ENCODE measurements around the gene PKIG. TPM values are rescaled to one million over a fixed set of nuclear protein-coding genes. Genes with fewer than 3 reads are reported as not detected.

Gene PKIG
- total and polyA plus RNA-seq, 9 of the 15 experiments (the other 6 are each of a cell fraction or from before 2014, with no cell fraction given) = 0.13 to 7.0 (median 4.7) TPM

GRCh38 chr20:44656448-44656847, 74.1 kb downstream of the PKIG start:
- no peak for DNase-seq (ENCODE audit: extremely low read depth in 1 of 4, low spot score in 3 of 4)
- POLR2A ChIA-PET = no interaction called here
- Histone ChIP-seq H3K36me3 (ENCODE audit: control insufficient read depth, insufficient read depth, low read length) (no peaks in the 10 kb centered on the region), H3K79me2 (ENCODE audit: control insufficient read depth, insufficient read depth, low read length) (no peaks in the 10 kb centered on the region), H3K4me2 (ENCODE audit: insufficient read depth, low read length) (no peak overlapping the region), H2AFZ (ENCODE audit: low read depth, low read length) (no peak overlapping the region), H3K9ac (ENCODE audit: insufficient read depth in 1 of 2, low read depth in 2 of 2, low read length in 2 of 2) (no peak overlapping the region), H3K9me1 (ENCODE audit: control insufficient read depth, insufficient read depth, low read length) (no peaks in the 10 kb centered on the region), H3K27me3 (ENCODE audit: control insufficient read depth in 2 of 2, insufficient read depth in 2 of 2, low read length in 2 of 2) (peaks cover 4 to 9% of the 10 kb centered on the region in 2 experiments; a peak in 4 of 5 replicates), H3K4me3 (no peak overlapping the region), H4K20me1 (replicated peaks; ENCODE audit: control insufficient read depth, insufficient read depth, low read length) (no peaks in the 10 kb centered on the region), H3K4me1 (replicated peaks in 1 of 2; ENCODE audit: control insufficient read depth in 2 of 2, insufficient read depth in 2 of 2, low read length in 2 of 2) (peaks cover 4 to 8% of the 10 kb centered on the region in 2 experiments; a peak in 3 of 5 replicates), H3K27ac (ENCODE audit: extremely low read depth, low read depth, low read length) (no peak overlapping the region), H3K9me3 (replicated peaks; ENCODE audit: control insufficient read depth, insufficient read depth, low read depth, low read length) (peaks cover 4% of the 10 kb centered on the region; the same call in 1 of the 2 replicates)
- no peak for ATAC-seq
- BruUV-seq (replicated peaks) = no TSS peak
- WGBS (ENCODE audit: insufficient coverage, low coverage, missing lambda C conversion rate) = 0% methylated on average over 3 of the region's 3 CpGs
- in situ Hi-C loops (cut with MboI) (no loop called here), intact Hi-C loops (cut with micrococcal nuclease) (no loop called here)
- CTCF ChIA-PET (ENCODE audit: low intra/inter-chr PET ratio) = no interaction called here
- no peak for FAIRE-seq
- TF ChIP-seq NCOA4 (IDR thresholded peaks at IDR 0.05; ENCODE audit: partially characterized antibody) = no peak
- no peak for TF ChIP-seq ZNF3 (CRISPR knock-in tag; IDR thresholded peaks at IDR 0.05)
- TF ChIP-seq CBFA2T2 (conservative IDR thresholded peaks at IDR 0.05) = no peak
- TF ChIP-seq MTA1 (IDR thresholded peaks at IDR 0.05; ENCODE audit: borderline replicate concordance) = no peak
- no peak for TF ChIP-seq ZNF133 (CRISPR knock-in tag; IDR thresholded peaks at IDR 0.05)
- TF ChIP-seq ZNF639 (CRISPR knock-in tag; conservative IDR thresholded peaks at IDR 0.05 in 1 of 2, IDR thresholded peaks at IDR 0.05 in 1 of 2) = no peak
- no peak for TF ChIP-seq PHTF2 (CRISPR knock-in tag; IDR thresholded peaks at IDR 0.05)
- TF ChIP-seq ZNF280A (IDR thresholded peaks at IDR 0.05; ENCODE audit: low read depth, partially characterized antibody) = no peak

Data from K562 (cell line).